ENCODE data around the gene HPCA. TPM values are rescaled to one million over a fixed set of nuclear protein-coding genes. Genes with fewer than 3 reads are reported as not detected.

Gene HPCA
- total and polyA plus RNA-seq, 2 of the 8 experiments (the other 6 are each of a cell fraction or from before 2014, with no cell fraction given): 0.70 to 1.4 TPM

DNA sequence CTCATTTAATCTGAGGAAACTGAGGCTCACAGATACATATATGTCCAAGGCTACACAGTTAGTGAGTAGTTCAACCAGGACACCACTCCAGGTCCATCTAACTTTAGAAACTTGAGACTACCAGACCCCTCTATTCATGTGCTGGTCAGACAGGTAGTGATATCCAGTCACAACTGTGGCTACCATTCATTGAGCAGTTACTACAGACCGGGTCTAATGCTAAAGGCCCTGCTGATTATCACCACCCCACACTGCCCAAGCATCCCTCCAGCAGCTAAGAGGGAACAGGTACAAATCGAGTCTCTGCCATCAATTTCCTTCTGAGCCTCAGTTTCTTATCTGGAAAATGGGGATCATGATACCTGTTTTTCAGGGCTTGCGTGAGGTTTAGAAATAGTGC lies 5.3 kb downstream of the HPCA start:
- 95% methylated on average over 3 of the region's 3 CpGs; no CpG with 5 or more reads in 1 of the 2 experiments for WGBS, 2 experiments (ENCODE audit: extremely low coverage in 1 of 2, insufficient coverage in 1 of 2, insufficient read length in 1 of 2, insufficient replicate concordance in 2 of 2, low coverage in 1 of 2, low lambda C conversion rate in 2 of 2, missing lambda C conversion rate in 1 of 2)
- no peak overlapping the region for H4K5ac ChIP-seq (ENCODE audit: insufficient read length, low read depth, low read length)
- H3K14ac ChIP-seq (ENCODE audit: insufficient read length): no peak overlapping the region
- H3K9me3 ChIP-seq (ENCODE audit: insufficient read depth in 2 of 2, low read depth in 1 of 2, low read length in 1 of 2): peaks cover 0 to 6% of the 10 kb centered on the region in 2 experiments; a peak in 1 of 4 replicates
- no peak overlapping the region for H2BK12ac ChIP-seq (ENCODE audit: low read depth, low read length)
- DNase-seq (ENCODE audit: low read depth in 1 of 2, low spot score in 2 of 2) (no peak), FAIRE-seq (no peak)
- H2AFZ ChIP-seq (ENCODE audit: low read length): no peak overlapping the region
- peaks cover 0 to 15% (median 7%) of the 10 kb centered on the region in 4 experiments; a peak in 5 of 7 replicates for H3K4me1 ChIP-seq (replicated peaks in 1 of 4; ENCODE audit: control insufficient read depth in 3 of 4, insufficient read depth in 4 of 4, low read length in 3 of 4)
- no peaks in the 10 kb centered on the region for H3K79me1 ChIP-seq (ENCODE audit: low read depth, low read length)
- no peak overlapping the region for H2AK5ac ChIP-seq (ENCODE audit: low read depth, low read length)
- H3K79me2 ChIP-seq (ENCODE audit: control insufficient read depth in 1 of 2, insufficient read depth in 2 of 2, low read length in 2 of 2): no peaks in the 10 kb centered on the region
- no peak overlapping the region for H2BK15ac ChIP-seq (ENCODE audit: low read length)
- no peak overlapping the region for H3K18ac ChIP-seq (ENCODE audit: extremely low read depth, low read length)
- no peak overlapping the region for H3K4me3 ChIP-seq (ENCODE audit: extremely low read depth in 1 of 4, insufficient read depth in 2 of 4, low read depth in 3 of 4, low read length in 4 of 4)
- H3K27me3 ChIP-seq (replicated peaks in 1 of 4; ENCODE audit: control insufficient read depth in 3 of 4, extremely low read depth in 1 of 4, insufficient read depth in 3 of 4, low read length in 3 of 4): peaks cover 2 to 40% (median 21%) of the 10 kb centered on the region in 4 experiments
- no peak overlapping the region for H4K8ac ChIP-seq (ENCODE audit: extremely low read depth, insufficient read depth, low read length)
- no peak overlapping the region for H3K4me2 ChIP-seq (ENCODE audit: insufficient read depth in 1 of 2, low read depth in 2 of 2, low read length in 2 of 2)
- TF ChIP-seq YY1 (IDR thresholded peaks at IDR 0.05; ENCODE audit: low read depth, low read length): no peak
- TF ChIP-seq ASH2L (IDR thresholded peaks at IDR 0.05; ENCODE audit: low read length): no peak
- no peak for TF ChIP-seq BRCA1 (IDR thresholded peaks at IDR 0.05; ENCODE audit: low read depth, low read length)
- no peak for TF ChIP-seq RBBP5 (IDR thresholded peaks at IDR 0.05; ENCODE audit: borderline replicate concordance, low read depth, low read length)
- no peak for TF ChIP-seq SP1 (IDR thresholded peaks at IDR 0.05; ENCODE audit: low read depth, low read length)
- no peak for TF ChIP-seq TCF12 (IDR thresholded peaks at IDR 0.05; ENCODE audit: low read depth, low read length)
- no peak for TF ChIP-seq KDM4A (IDR thresholded peaks at IDR 0.05; ENCODE audit: low read depth, low read length, severe bottlenecking)
- TF ChIP-seq CBX8 (IDR thresholded peaks at IDR 0.05; ENCODE audit: borderline replicate concordance, low read depth, low read length): no peak
- no peak for TF ChIP-seq MAFK (IDR thresholded peaks at IDR 0.05; ENCODE audit: low read depth, low read length)
- no peak for TF ChIP-seq SIN3A (conservative IDR thresholded peaks at IDR 0.05 in 1 of 2, IDR thresholded peaks at IDR 0.05 in 1 of 2; ENCODE audit: low read depth in 1 of 2, low read length in 2 of 2)
- TF ChIP-seq, protein P1, sequence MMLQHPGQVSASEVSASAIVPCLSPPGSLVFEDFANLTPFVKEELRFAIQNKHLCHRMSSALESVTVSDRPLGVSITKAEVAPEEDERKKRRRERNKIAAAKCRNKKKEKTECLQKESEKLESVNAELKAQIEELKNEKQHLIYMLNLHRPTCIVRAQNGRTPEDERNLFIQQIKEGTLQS (IDR thresholded peaks at IDR 0.05; ENCODE audit: insufficient read depth, low read depth, low read length): no peak
- no peak for TF ChIP-seq SP4 (IDR thresholded peaks at IDR 0.05; ENCODE audit: low read length)
- H3K56ac ChIP-seq (replicated peaks; ENCODE audit: insufficient read length, low read depth, low read length): no peak overlapping the region
- no peak overlapping the region for H3K23ac ChIP-seq (ENCODE audit: insufficient read length)
- no peak overlapping the region for H4K91ac ChIP-seq (replicated peaks; ENCODE audit: insufficient read length, low read length)
- H3K36me3 ChIP-seq (ENCODE audit: control insufficient read depth in 2 of 4, insufficient read depth in 4 of 4, low read length in 3 of 4): no peaks in the 10 kb centered on the region
- no peak overlapping the region for H2BK120ac ChIP-seq (replicated peaks; ENCODE audit: low read depth, low read length)
- CTCF ChIA-PET (ENCODE audit: partially characterized antibody): interaction anchor here (0.6 to 16.6 kb wide), 13 partner anchors 8 to 1179 kb away, joined by 3 to 382 read pairs (median 5); partner anchors contain the start of genes FNDC5 and HPCA
- no peak overlapping the region for H3K4ac ChIP-seq (replicated peaks; ENCODE audit: insufficient read length, low read depth, low read length)
- no peak overlapping the region for H2BK5ac ChIP-seq (ENCODE audit: low read depth, low read length)
- H3K9ac ChIP-seq (replicated peaks in 1 of 4; ENCODE audit: extremely low read depth in 1 of 4, low read depth in 3 of 4, low read length in 3 of 4): no peak overlapping the region
- no peak overlapping the region for H2BK20ac ChIP-seq (ENCODE audit: low read length)
- peaks cover 2% of the 10 kb centered on the region; the same call in 1 of the 2 replicates for H3K23me2 ChIP-seq (ENCODE audit: low read depth, low read length)
- no peak overlapping the region for H3K27ac ChIP-seq (ENCODE audit: low read depth, low read length)
- POLR2A ChIA-PET (ENCODE audit: partially characterized antibody): interaction anchor here (1.1 to 1.3 kb wide), 2 partner anchors 18 to 117 kb away, joined by 3 read pairs; no protein-coding TSS in a partner anchor
- peaks cover 0 to 15% of the 10 kb centered on the region in 2 experiments for H4K20me1 ChIP-seq (replicated peaks in 1 of 2; ENCODE audit: control insufficient read depth in 1 of 2, insufficient read depth in 2 of 2, low read length in 2 of 2)
